Brain microvascular endothelial cell (primary cell): Measurements from ENCODE around the gene PKHD1.

Source experiments
- DNase-seq: peaks from one replicate; pipeline ENCODE4 v3.0.0-alpha.2; 2020
- H3K27ac ChIP-seq: fragments of 250-450 bp; sonication (Bioruptor Pico); 2 replicates; pipeline ENCODE4 v1.5.1; 2020; ENCODE audit warnings: mild to moderate bottlenecking, moderate library complexity
- H3K27me3 ChIP-seq: fragments of 250-450 bp; sonication (Bioruptor Pico); replicated peaks from 2 replicates; pipeline ENCODE4 v1.5.1; 2020; ENCODE audit warnings: mild to moderate bottlenecking
- H3K36me3 ChIP-seq: fragments of 250-450 bp; sonication (Bioruptor Pico); replicated peaks from 2 replicates; pipeline ENCODE4 v1.5.1; 2020; ENCODE audit warnings: mild to moderate bottlenecking
- H3K4me3 ChIP-seq: 2 replicates; pipeline ENCODE4 v1.5.1; 2011; ENCODE audit warnings: low read depth, mild to moderate bottlenecking, control low read depth, low read length, moderate library complexity
- CTCF ChIP-seq: IDR thresholded peaks from 2 replicates; pipeline ENCODE4 v1.5.1; 2011; ENCODE audit warnings: low read depth, mild to moderate bottlenecking, moderate library complexity, low read length, control low read depth, inconsistent platforms; ENCODE audit errors: missing control alignments
- in situ Hi-C: cut with HindIII; loops from 2 replicates; pipeline ENCODE4 v1.10.0; 2017; ENCODE audit warnings: low sequenced_read_pairs, low pct_ligation_motif_present

Gene PKHD1

GRCh38 chr6:51655517-51655916, 431.9 kb downstream of the PKHD1 start:
- Histone ChIP-seq H3K4me3 (no peak overlapping the region), H3K36me3 (no peaks in the 10 kb centered on the region), H3K27me3 (no peaks in the 10 kb centered on the region), H3K27ac (no peak overlapping the region)
- DNase-seq: no peak
- TF ChIP-seq CTCF: no peak
- in situ Hi-C loops: no loop called here

- H3K27ac ChIP-seq: no peak overlapping the region
- no peak for TF ChIP-seq CTCF
- no peaks in the 10 kb centered on the region for H3K27me3 ChIP-seq
- no peaks in the 10 kb centered on the region for H3K36me3 ChIP-seq
- H3K4me3 ChIP-seq: no peak overlapping the region
- DNase-seq: no peak
- in situ Hi-C loops: no loop called here
These were observed 432.8 kb downstream of the PKHD1 start for GRCh38 chr6:51654647-51655046.

- no peak for DNase-seq
- in situ Hi-C loops: no loop called here
- TF ChIP-seq CTCF: no peak
- Histone ChIP-seq H3K27me3 (no peaks in the 10 kb centered on the region), H3K27ac (no peak overlapping the region), H3K4me3 (no peak overlapping the region), H3K36me3 (no peaks in the 10 kb centered on the region)
These were observed 436.1 kb downstream of the PKHD1 start for GRCh38 chr6:51651132-51651817.

- no peak for TF ChIP-seq CTCF
- in situ Hi-C loops: no loop called here
- no peak for DNase-seq
These were observed 438.6 kb downstream of the PKHD1 start for GRCh38 chr6:51648774-51649173.

GRCh38 chr6:51648236-51648635, 439.2 kb downstream of the PKHD1 start:
- Histone ChIP-seq H3K27ac (no peak overlapping the region), H3K36me3 (no peaks in the 10 kb centered on the region), H3K4me3 (no peak overlapping the region), H3K27me3 (no peaks in the 10 kb centered on the region)
- DNase-seq: no peak
- TF ChIP-seq CTCF: no peak
- in situ Hi-C loops: no loop called here

More at GRCh38 chr6:51648774-51649173, 438.6 kb downstream of the PKHD1 start:
- no peaks in the 10 kb centered on the region for H3K36me3 ChIP-seq
- no peaks in the 10 kb centered on the region for H3K27me3 ChIP-seq
- H3K4me3 ChIP-seq: no peak overlapping the region
- no peak overlapping the region for H3K27ac ChIP-seq

GRCh38 chr6:51644426-51644825, 443.0 kb downstream of the PKHD1 start:
- Histone ChIP-seq H3K27ac (no peak overlapping the region), H3K36me3 (no peaks in the 10 kb centered on the region), H3K27me3 (no peaks in the 10 kb centered on the region), H3K4me3 (no peak overlapping the region)
- in situ Hi-C loops: no loop called here
- no peak for TF ChIP-seq CTCF
- DNase-seq: no peak
